Measurements from ENCODE around the gene MTCL1. TPM values are rescaled to one million over a fixed set of nuclear protein-coding genes. Genes with fewer than 3 reads are reported as not detected.
A peak's percentile ranks its signal among the peaks of the same experiment; 100 is the strongest.
"Not testable (repeated sequence)": the region's sequence is repeated elsewhere in the genome, so short reads cannot be mapped to it uniquely, and the experiment has no call there.

Gene MTCL1
- polyA plus RNA-seq, 10 donors: 16.9 to 43.9 (median 28.5) TPM

DNA sequence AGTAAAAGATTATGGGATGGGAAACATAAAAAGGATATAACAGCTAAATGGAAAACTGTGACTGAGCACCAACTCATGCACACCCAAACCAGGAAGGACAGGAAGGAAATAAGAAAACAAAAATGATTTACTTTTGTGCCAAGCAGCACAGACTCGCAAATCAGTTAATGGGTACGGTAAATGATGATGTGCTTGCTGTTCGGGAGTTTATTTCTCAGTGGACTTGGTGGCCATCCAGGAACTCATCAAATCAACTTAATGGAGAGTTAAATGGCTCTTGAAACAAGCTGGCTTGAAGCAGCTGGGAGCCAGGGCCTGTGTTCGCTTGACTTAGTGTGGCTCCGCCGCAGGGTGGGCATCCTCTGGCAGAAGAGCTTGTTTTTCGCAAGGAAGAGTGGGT lies 36.2 kb downstream of the MTCL1 start:
- no peak for DNase-seq

GRCh38 chr18:8742387-8743361 lies 37.3 kb downstream of the MTCL1 start:
- DNase-seq: no peak

- no peak for DNase-seq
Observed at GRCh38 chr18:8744038-8744437, 38.7 kb downstream of the MTCL1 start.

DNA sequence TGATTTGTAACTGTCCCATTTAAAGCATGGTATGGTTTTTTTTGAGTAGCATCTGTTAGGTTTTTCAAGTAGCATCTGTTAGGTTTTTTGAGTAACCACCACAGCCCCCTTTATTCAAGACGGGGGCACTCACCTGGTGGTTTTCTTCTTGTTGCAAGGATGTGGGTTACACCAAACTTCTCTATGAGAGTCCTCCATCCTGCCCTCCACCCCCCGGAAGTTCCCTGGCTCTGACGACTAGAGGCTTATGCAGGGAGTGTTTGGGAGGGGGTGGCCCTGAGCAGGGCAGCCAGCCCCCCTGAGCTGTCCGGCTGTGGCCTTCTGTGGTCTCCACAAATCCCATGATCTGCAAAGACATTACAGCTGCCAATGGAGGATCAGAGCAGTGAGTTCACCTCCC lies 39.3 kb downstream of the MTCL1 start:
- DNase-seq: no peak

GRCh38 chr18:8745355-8746014 lies 40.1 kb downstream of the MTCL1 start:
- DNase-seq: peak in 1 of 3 donors; percentile 61

DNA sequence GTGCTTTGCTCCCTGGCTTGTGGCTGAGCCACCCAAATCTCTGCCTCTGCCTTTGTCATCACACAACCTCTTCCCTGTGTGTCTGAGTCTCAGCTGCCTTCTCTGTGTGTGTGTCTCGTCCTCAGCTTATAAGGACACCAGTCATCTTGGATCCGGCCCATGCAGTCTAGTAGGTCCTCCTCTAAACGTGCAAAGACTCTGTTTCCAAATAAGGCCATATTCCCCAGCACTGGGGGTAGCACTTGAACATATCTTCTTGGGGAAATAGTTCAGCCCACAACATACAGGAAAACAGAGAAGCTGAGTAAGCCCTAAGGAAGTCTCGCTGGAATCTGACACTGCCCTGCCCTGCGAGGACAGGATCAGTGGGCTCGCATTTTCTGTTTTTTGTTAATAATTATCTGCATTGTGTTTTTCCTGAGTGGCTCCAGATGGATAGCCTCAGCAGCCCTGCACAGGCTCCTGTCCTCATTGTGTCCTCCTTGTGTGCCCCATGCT lies 42.1 kb downstream of the MTCL1 start:
- peak in 1 of 3 donors; percentile 96 for DNase-seq

GRCh38 chr18:8749492-8749891 lies 44.1 kb downstream of the MTCL1 start:
- DNase-seq: no peak

- peak in 1 of 3 donors; percentile 25 for DNase-seq
Observed at GRCh38 chr18:8750954-8751415, 45.6 kb downstream of the MTCL1 start.

DNA sequence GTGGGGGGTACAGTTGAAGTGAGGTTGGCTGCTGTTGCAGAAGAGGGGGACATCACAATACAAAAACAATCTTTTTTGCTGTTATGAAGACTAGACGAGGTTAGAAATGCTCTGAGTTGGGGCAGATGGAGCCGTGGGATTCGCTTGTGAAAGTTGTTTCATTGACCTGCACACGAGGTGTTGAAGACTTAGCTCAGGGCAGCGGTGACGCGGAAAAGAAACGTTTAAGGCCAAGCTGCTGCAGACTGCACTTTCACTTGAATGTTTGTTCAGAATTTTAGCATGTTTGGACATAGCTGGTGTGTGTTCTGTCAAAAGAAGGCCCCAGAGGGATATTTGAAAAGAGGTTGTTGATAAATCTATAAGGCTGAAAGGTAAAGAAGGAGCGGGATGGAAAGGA lies 46.3 kb downstream of the MTCL1 start:
- no peak for DNase-seq

DNA sequence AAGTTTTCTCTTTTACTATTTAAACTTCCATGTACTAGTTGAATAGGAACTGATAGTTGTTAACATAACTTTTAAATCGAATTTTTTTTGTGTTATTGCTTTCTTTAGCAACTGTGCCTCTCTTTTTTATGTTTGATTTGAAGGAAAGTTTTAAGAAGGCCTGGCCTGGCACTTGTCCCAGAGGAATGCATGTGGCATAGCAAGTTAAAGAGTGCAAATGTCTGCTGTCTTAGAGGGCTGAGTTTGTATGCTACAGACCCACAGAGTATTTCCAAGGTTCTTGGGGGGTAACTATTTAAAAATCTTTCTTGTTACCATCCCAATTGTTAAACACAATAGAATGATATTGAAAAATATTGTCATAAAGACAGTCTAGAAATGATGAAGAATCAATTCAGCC lies 47.0 kb downstream of the MTCL1 start:
- DNase-seq: no peak

DNA sequence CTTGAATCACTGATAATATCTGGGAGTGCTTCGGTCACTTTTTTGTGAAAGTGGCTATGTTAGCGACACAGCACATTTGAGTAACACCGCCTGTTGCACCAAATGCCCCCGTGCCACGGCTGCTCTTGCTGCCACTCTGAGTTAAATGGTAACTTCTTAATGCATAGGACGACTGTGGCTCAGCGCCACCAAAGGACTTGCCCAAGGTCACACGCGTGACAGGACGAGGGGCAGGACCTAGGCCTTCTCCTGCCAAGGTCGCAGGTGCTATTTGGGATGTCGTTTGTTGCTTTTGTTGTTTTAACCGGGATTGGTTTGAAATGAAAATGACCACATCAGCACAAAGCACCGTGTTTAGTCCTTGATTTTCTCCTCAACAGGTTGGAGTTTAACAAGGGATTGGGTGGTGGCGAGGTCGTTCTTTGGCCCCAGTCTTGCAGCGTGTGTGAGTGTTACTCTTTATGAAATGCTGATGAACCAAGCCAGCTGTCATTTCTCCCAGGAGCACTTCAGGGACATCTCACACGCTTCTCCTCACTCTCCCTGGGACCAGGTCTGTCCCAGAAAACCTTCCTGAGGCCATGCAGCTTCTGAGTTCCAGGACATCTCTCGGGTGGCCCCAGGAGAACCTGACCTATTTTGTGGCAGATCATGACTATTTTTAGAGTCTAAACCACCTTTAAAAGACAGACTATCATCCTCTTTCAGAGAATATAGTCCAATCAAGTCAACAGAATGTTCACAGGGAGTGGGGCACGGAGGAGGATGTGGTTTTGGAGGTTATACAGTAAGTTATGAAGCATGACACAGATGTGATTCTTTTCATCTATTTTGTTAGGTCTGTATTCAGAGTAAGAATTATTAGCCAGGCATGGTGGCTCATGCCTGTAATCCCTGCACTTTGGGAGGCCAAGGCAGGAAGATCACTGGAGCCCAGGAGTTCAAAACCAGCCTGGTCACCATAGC lies 49.9 kb downstream of the MTCL1 start:
- peak in 1 of 3 donors; percentile 67 for DNase-seq

GRCh38 chr18:8756571-8756970 lies 51.2 kb downstream of the MTCL1 start:
- no peak for DNase-seq

- no peak for DNase-seq
Observed at GRCh38 chr18:8757396-8757997, 52.1 kb downstream of the MTCL1 start.

GRCh38 chr18:8758466-8758865 lies 53.1 kb downstream of the MTCL1 start:
- no peak for DNase-seq

DNA sequence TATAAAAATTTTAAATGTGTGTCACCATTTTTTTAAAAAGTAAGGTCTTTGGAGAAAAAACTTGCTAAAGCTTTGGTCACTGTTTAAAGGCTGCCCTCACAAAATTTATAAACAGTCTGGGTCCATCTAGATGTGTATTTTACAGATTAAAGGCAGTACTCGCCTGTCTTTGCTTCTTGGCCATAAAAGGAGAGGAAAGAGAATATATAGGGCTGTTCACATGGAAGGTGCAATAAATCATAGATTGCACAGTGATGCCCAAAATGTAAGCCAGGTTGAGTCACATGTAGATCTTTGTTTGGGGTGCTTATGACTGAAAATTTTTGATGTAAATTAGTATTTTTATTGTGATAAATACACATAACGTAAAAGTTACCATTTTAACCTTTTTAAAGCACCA lies 55.6 kb downstream of the MTCL1 start:
- DNase-seq: no peak

DNA sequence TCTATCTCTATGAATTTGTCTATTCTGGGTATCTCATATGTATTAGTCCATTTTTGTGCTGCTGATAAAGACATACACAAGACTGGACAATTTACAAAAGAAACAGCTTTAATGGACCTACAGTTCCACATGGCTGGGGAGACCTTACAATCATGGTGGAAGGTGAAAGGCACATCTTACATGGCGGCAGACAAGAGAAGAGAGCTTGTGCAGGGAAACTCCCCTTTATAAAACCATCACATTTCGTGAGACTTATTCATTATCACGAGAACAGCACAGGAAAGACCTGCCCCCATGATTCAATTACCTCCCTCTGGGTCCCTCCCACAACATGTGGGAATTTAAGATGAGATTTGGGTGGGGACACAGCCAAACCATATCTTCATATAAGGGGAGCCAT lies 56.2 kb downstream of the MTCL1 start:
- not testable (repeated sequence) for DNase-seq

- DNase-seq: no peak
Observed at GRCh38 chr18:8762968-8763367, 57.6 kb downstream of the MTCL1 start.

DNA sequence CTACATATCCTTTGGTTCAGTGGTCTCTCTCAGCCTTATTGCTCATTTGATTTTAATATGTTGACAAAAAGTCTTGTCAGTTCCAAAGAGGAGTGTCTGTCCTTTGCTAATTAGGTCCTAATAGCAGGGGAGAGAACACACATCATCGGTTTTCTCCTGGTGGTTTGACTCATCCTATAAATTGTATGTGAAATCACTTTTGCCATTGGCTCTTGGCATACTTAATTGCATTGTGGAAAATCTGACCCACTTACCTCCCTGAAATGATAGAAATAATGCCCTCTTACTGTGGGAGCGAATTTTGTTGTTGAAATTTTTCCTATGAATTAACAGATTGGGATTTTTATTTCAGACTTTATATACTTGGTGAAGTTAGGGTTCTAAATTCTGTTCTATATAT lies 58.3 kb downstream of the MTCL1 start:
- DNase-seq: no peak

DNA sequence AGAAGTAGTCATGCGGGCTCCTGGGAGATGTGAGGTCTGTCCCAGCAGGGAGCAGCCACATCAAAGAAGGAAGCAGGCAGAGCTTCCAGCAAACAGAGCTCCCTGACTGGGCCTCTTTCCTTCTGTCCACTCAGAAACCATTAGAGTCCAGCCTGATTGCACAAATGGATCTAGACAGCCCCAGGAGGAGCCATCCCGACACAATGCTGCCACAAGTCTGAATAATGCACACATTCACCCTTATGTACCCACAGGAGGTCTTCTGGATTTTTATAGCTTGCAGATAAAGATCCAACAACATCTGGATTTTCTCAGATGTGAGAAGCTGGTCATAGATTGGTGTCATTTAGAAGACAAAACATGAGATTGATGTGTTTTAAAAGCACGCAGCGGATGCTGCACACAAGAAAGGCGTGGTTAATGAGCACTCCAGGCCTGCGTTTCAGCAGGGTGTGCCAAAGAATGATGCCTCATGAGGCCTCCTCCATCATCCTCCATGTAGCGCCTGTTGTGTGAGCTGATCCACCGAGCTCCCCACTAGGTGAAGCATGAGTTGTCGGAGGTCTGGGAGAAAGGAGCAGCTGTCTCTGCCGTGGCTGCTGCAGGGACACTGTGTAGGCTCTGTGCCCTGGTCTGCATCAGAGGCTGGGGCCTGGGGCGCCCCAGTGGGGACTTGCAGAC lies 60.6 kb downstream of the MTCL1 start:
- peak; percentile 34 to 83 (median 49) for DNase-seq

DNA sequence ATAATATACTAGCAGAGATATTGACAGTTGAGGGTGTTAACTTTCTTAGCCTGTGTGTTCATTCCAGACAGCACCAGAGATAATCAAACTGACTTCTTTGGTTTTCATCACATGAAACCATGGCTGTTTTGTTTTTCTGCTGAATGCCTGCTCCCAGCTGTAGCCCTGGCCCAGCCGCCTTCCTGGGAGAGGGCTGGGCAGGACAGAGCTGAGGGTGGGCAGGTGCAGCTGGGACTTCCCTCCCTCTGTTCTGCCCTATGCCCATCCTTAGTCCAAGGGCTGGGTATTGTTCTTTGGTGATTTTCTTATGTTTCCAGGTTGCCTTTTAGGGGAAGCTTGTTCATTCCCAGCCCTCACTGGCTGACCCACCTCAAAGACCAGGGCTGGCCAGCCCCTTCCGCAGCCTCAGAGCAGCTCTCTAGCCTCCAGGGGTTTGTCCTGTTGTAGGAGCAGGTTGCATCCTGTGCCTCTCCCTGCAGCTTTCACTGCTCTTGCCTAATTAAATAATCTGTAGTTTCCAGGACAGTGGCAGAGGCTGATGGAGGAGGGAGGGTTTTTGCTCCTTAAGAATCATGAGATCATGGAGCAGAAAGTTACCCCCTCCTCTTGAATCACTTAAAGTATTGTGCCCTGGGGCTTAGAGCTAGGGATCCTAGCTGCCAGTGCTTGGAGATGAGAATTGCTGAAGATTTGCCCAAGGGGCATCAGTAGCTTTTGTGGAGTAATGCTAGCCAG lies 61.4 kb downstream of the MTCL1 start:
- DNase-seq: no peak

All from muscle of back (tissue), 11 donors.